Measurements from ENCODE around the gene INSRR.

Gene INSRR

DNA sequence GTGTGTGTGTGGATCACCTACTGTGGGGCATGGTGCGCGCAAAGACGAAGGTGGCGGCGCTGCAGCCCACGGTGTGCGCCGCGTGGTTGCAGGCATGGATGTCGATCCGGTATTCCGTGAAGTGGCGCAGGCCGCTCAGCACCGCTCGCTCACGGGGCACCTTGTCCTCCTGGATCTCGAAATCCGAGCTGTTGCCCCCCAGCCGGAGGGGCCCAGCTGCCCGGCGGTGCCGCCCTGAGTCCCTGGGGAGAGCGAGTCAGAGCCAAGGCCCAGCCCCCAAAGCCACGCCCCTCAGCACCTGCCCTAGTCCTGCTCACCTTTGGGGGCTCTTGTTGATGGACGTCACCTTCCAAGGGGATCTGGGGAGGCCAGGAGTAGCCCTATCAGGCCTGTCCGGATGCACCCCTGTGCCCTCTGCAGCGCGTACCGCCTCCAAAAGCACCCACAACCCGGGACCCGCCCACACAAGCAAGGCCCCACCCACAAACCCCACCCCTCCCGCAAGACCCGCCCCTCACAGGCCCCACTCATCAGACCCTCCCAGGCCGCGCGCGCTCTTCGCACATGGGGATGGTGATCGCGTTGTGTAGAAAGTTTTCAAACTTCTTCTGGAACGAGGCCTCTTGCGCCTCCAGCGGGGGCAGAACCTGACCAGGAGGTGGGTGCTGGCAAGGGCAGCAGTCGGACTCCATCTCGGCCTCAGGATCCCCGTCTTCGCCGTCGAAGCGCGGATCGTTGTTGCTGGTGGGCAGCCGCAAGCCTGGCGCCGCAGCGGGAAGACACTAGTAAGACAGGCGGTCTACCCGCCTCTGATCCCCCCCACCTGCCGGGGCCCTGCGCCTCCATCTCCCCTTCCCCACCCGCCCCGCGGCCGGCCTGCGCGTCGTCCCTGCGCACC, 13.6 kb downstream of the INSRR start:
- Histone ChIP-seq H3K14ac (ENCODE audit: low read length) (no peak overlapping the region), H4K8ac (ENCODE audit: low read depth, low read length) (no peak overlapping the region), H2AFZ (ENCODE audit: insufficient read depth, low read length, poor library complexity) (no peak overlapping the region), H2BK120ac (ENCODE audit: insufficient read depth, low read length, poor library complexity) (no peak overlapping the region), H3K4me3 (ENCODE audit: low read depth, low read length) (no peak overlapping the region), H2AK5ac (ENCODE audit: low read length) (no peak overlapping the region), H3K9me3 (ENCODE audit: insufficient read depth, low read depth, low read length) (peaks cover 12% of the 10 kb centered on the region), H4K91ac (ENCODE audit: low read depth, low read length) (no peak overlapping the region), H3K27ac (ENCODE audit: low read depth, low read length) (no peak overlapping the region), H3K79me2 (ENCODE audit: control insufficient read depth, insufficient read depth, low read length, poor library complexity) (no peaks in the 10 kb centered on the region), H3K4ac (ENCODE audit: low read depth, low read length) (no peak overlapping the region), H3K79me1 (ENCODE audit: low read length) (no peaks in the 10 kb centered on the region), H3K23ac (ENCODE audit: low read length) (no peak overlapping the region), H3K9ac (ENCODE audit: low read length) (no peak overlapping the region), H3K18ac (ENCODE audit: low read length) (no peak overlapping the region), H3K4me2 (ENCODE audit: low read length) (no peak overlapping the region), H3K27me3 (ENCODE audit: insufficient read depth, low read length) (peaks cover 62% of the 10 kb centered on the region), H4K12ac (ENCODE audit: low read depth, low read length) (no peak overlapping the region), H2BK12ac (ENCODE audit: low read length) (no peak overlapping the region), H2BK5ac (ENCODE audit: low read depth, low read length, poor library complexity) (no peak overlapping the region), H3K4me1 (ENCODE audit: control insufficient read depth in 1 of 2, insufficient read depth in 2 of 2, low read length in 2 of 2) (peaks cover 3% of the 10 kb centered on the region in 2 experiments), H3K36me3 (ENCODE audit: control insufficient read depth in 1 of 2, insufficient read depth in 2 of 2, low read length in 2 of 2) (no peaks in the 10 kb centered on the region)
- DNase-seq = no peak
- WGBS (ENCODE audit: extremely low coverage, insufficient coverage, insufficient read length) = no CpG with 5 or more reads among the region's 69 CpGs

GRCh38 chr1:156844638-156845037, 14.3 kb downstream of the INSRR start:
- no peak overlapping the region for H4K91ac ChIP-seq (ENCODE audit: low read depth, low read length)
- H3K4me3 ChIP-seq (ENCODE audit: low read depth, low read length) = no peak overlapping the region
- no peak overlapping the region for H2AK5ac ChIP-seq (ENCODE audit: low read length)
- no peak overlapping the region for H2BK5ac ChIP-seq (ENCODE audit: low read depth, low read length, poor library complexity)
- no peak overlapping the region for H3K4me2 ChIP-seq (ENCODE audit: low read length)
- H2BK12ac ChIP-seq (ENCODE audit: low read length) = no peak overlapping the region
- peaks cover 3% of the 10 kb centered on the region in 2 experiments for H3K4me1 ChIP-seq (ENCODE audit: control insufficient read depth in 1 of 2, insufficient read depth in 2 of 2, low read length in 2 of 2)
- no peak overlapping the region for H3K18ac ChIP-seq (ENCODE audit: low read length)
- H3K79me2 ChIP-seq (ENCODE audit: control insufficient read depth, insufficient read depth, low read length, poor library complexity) = no peaks in the 10 kb centered on the region
- H3K23ac ChIP-seq (ENCODE audit: low read length) = no peak overlapping the region
- peaks cover 61% of the 10 kb centered on the region for H3K27me3 ChIP-seq (ENCODE audit: insufficient read depth, low read length)
- no CpG with 5 or more reads among the region's 14 CpGs for WGBS (ENCODE audit: extremely low coverage, insufficient coverage, insufficient read length)
- no peaks in the 10 kb centered on the region for H3K36me3 ChIP-seq (ENCODE audit: control insufficient read depth in 1 of 2, insufficient read depth in 2 of 2, low read length in 2 of 2)
- H3K27ac ChIP-seq (ENCODE audit: low read depth, low read length) = no peak overlapping the region
- H3K14ac ChIP-seq (ENCODE audit: low read length) = no peak overlapping the region
- no peak for DNase-seq
- H3K79me1 ChIP-seq (ENCODE audit: low read length) = no peaks in the 10 kb centered on the region
- H2BK120ac ChIP-seq (ENCODE audit: insufficient read depth, low read length, poor library complexity) = no peak overlapping the region
- no peak overlapping the region for H3K9ac ChIP-seq (ENCODE audit: low read length)
- H4K12ac ChIP-seq (ENCODE audit: low read depth, low read length) = no peak overlapping the region
- peaks cover 12% of the 10 kb centered on the region for H3K9me3 ChIP-seq (ENCODE audit: insufficient read depth, low read depth, low read length)
- no peak overlapping the region for H2AFZ ChIP-seq (ENCODE audit: insufficient read depth, low read length, poor library complexity)
- H3K4ac ChIP-seq (ENCODE audit: low read depth, low read length) = no peak overlapping the region
- H4K8ac ChIP-seq (ENCODE audit: low read depth, low read length) = no peak overlapping the region

GRCh38 chr1:156844102-156844501, 14.8 kb downstream of the INSRR start:
- Histone ChIP-seq H2BK12ac (ENCODE audit: low read length) (no peak overlapping the region), H3K9ac (ENCODE audit: low read length) (no peak overlapping the region), H2BK5ac (ENCODE audit: low read depth, low read length, poor library complexity) (no peak overlapping the region), H3K4me1 (ENCODE audit: control insufficient read depth in 1 of 2, insufficient read depth in 2 of 2, low read length in 2 of 2) (peaks cover 3% of the 10 kb centered on the region in 2 experiments), H3K4me2 (ENCODE audit: low read length) (no peak overlapping the region), H3K79me2 (ENCODE audit: control insufficient read depth, insufficient read depth, low read length, poor library complexity) (no peaks in the 10 kb centered on the region), H3K23ac (ENCODE audit: low read length) (no peak overlapping the region), H3K4ac (ENCODE audit: low read depth, low read length) (no peak overlapping the region), H2BK120ac (ENCODE audit: insufficient read depth, low read length, poor library complexity) (no peak overlapping the region), H3K4me3 (ENCODE audit: low read depth, low read length) (no peak overlapping the region), H3K27me3 (ENCODE audit: insufficient read depth, low read length) (peaks cover 56% of the 10 kb centered on the region), H3K27ac (ENCODE audit: low read depth, low read length) (no peak overlapping the region), H3K79me1 (ENCODE audit: low read length) (no peaks in the 10 kb centered on the region), H2AK5ac (ENCODE audit: low read length) (no peak overlapping the region), H4K12ac (ENCODE audit: low read depth, low read length) (no peak overlapping the region), H3K14ac (ENCODE audit: low read length) (no peak overlapping the region), H3K9me3 (ENCODE audit: insufficient read depth, low read depth, low read length) (peaks cover 12% of the 10 kb centered on the region), H4K91ac (ENCODE audit: low read depth, low read length) (no peak overlapping the region), H3K18ac (ENCODE audit: low read length) (no peak overlapping the region), H4K8ac (ENCODE audit: low read depth, low read length) (no peak overlapping the region), H3K36me3 (ENCODE audit: control insufficient read depth in 1 of 2, insufficient read depth in 2 of 2, low read length in 2 of 2) (no peaks in the 10 kb centered on the region), H2AFZ (ENCODE audit: insufficient read depth, low read length, poor library complexity) (no peak overlapping the region)
- no CpG with 5 or more reads among the region's 6 CpGs for WGBS (ENCODE audit: extremely low coverage, insufficient coverage, insufficient read length)
- no peak for DNase-seq

- Histone ChIP-seq H4K8ac (ENCODE audit: low read depth, low read length) (no peak overlapping the region), H3K18ac (ENCODE audit: low read length) (no peak overlapping the region), H4K12ac (ENCODE audit: low read depth, low read length) (no peak overlapping the region), H2BK5ac (ENCODE audit: low read depth, low read length, poor library complexity) (no peak overlapping the region), H3K23ac (ENCODE audit: low read length) (no peak overlapping the region), H3K4me3 (ENCODE audit: low read depth, low read length) (no peak overlapping the region), H2AK5ac (ENCODE audit: low read length) (no peak overlapping the region), H4K91ac (ENCODE audit: low read depth, low read length) (no peak overlapping the region), H2BK120ac (ENCODE audit: insufficient read depth, low read length, poor library complexity) (no peak overlapping the region), H3K4me1 (ENCODE audit: control insufficient read depth in 1 of 2, insufficient read depth in 2 of 2, low read length in 2 of 2) (no peaks in the 10 kb centered on the region), H3K14ac (ENCODE audit: low read length) (no peak overlapping the region), H3K4me2 (ENCODE audit: low read length) (no peak overlapping the region), H3K9me3 (ENCODE audit: insufficient read depth, low read depth, low read length) (peaks cover 11% of the 10 kb centered on the region), H3K4ac (ENCODE audit: low read depth, low read length) (no peak overlapping the region), H2BK12ac (ENCODE audit: low read length) (no peak overlapping the region), H3K79me2 (ENCODE audit: control insufficient read depth, insufficient read depth, low read length, poor library complexity) (no peaks in the 10 kb centered on the region), H3K9ac (ENCODE audit: low read length) (no peak overlapping the region), H3K36me3 (ENCODE audit: control insufficient read depth in 1 of 2, insufficient read depth in 2 of 2, low read length in 2 of 2) (no peaks in the 10 kb centered on the region), H3K27ac (ENCODE audit: low read depth, low read length) (no peak overlapping the region), H3K79me1 (ENCODE audit: low read length) (no peaks in the 10 kb centered on the region), H3K27me3 (ENCODE audit: insufficient read depth, low read length) (peaks cover 43% of the 10 kb centered on the region), H2AFZ (ENCODE audit: insufficient read depth, low read length, poor library complexity) (no peak overlapping the region)
- DNase-seq = no peak
- WGBS (ENCODE audit: extremely low coverage, insufficient coverage, insufficient read length) = no CpG with 5 or more reads among the region's 9 CpGs
These were observed 16.2 kb downstream of the INSRR start for GRCh38 chr1:156842618-156843300.

Measured in trophoblast cell (in vitro differentiated cells and primary cell).